Anterior cingulate cortex (tissue), 58 donors: ENCODE data around the gene TRPC1.
"Not testable (repeated sequence)": the region's sequence is repeated elsewhere in the genome, so short reads cannot be mapped to it uniquely, and the experiment has no call there.

Experiments
- DNase-seq, 58 donors: peaks; one replicate each; lab custom pipeline; 2025; lab: John Stamatoyannopoulos, UW

TRPC1 gene

GRCh38 chr3:142723968-142724681 lies at the start of gene TRPC1:
TRPC1 (plus strand) TSS chr3:142724034; CDS start chr3:142724560, 526 bp downstream.
- DNase-seq, result peak; percentile 14 to 91 (median 80)

GRCh38 chr3:142676151-142676550 lies 47.7 kb upstream of the TRPC1 start:
- DNase-seq, result no peak

- DNase-seq, result no peak
Observed at GRCh38 chr3:142680710-142681109, 43.1 kb upstream of the TRPC1 start.

- DNase-seq, result no peak
Observed at GRCh38 chr3:142690613-142691012, 33.2 kb upstream of the TRPC1 start.

GRCh38 chr3:142691527-142691926 lies 32.3 kb upstream of the TRPC1 start:
- DNase-seq, result no peak

GRCh38 chr3:142693136-142693853 lies 30.5 kb upstream of the TRPC1 start:
- DNase-seq, result no peak

- DNase-seq, result no peak
Observed at GRCh38 chr3:142694225-142694624, 29.6 kb upstream of the TRPC1 start.

- no peak for DNase-seq
Observed at GRCh38 chr3:142705198-142705597, 18.6 kb upstream of the TRPC1 start.

- no peak for DNase-seq
Observed at GRCh38 chr3:142706321-142707127, 17.3 kb upstream of the TRPC1 start.

- no peak for DNase-seq
Observed at GRCh38 chr3:142709207-142709606, 14.6 kb upstream of the TRPC1 start.

- DNase-seq, result not testable (repeated sequence)
Observed at GRCh38 chr3:142714882-142715281, 9.0 kb upstream of the TRPC1 start.

- no peak for DNase-seq
Observed at GRCh38 chr3:142716102-142716501, 7.7 kb upstream of the TRPC1 start.

- DNase-seq, result no peak
Observed at GRCh38 chr3:142723665-142723967, 218 bp upstream of the TRPC1 start.

GRCh38 chr3:142724682-142725356 lies 985 bp downstream of the TRPC1 start:
- peak in 47 of 58 donors; percentile 2 to 70 (median 33) for DNase-seq

GRCh38 chr3:142725357-142725739 lies 1.5 kb downstream of the TRPC1 start:
- no peak for DNase-seq

GRCh38 chr3:142726017-142726416 lies 2.2 kb downstream of the TRPC1 start:
- DNase-seq, result no peak

- DNase-seq, result no peak
Observed at GRCh38 chr3:142732066-142732465, 8.2 kb downstream of the TRPC1 start.

GRCh38 chr3:142734834-142735233 lies 11.0 kb downstream of the TRPC1 start:
- DNase-seq, result no peak

GRCh38 chr3:142735462-142735861 lies 11.6 kb downstream of the TRPC1 start:
- no peak for DNase-seq

GRCh38 chr3:142738396-142738795 lies 14.6 kb downstream of the TRPC1 start:
- DNase-seq, result no peak

- DNase-seq, result no peak
Observed at GRCh38 chr3:142746646-142747045, 22.8 kb downstream of the TRPC1 start.
